Dendritic cell treated with granulocyte-macrophage colony-stimulating factor and Interleukin-4, amounts not matched to agents 40 ng/mL and 50 ng/mL, for 4 days (primary cell): ENCODE measurements around the gene WNT4.
A peak's percentile ranks its signal among the peaks of the same experiment; 100 is the strongest.

Experiments used
- H3K27ac Mint-ChIP-seq: one replicate; pipeline ENCODE4 v1.8.0; 2022; ENCODE audit warnings: mild to moderate bottlenecking, mixed read lengths
- H3K27me3 Mint-ChIP-seq: one replicate; pipeline ENCODE4 v1.8.0; 2022; ENCODE audit warnings: mild to moderate bottlenecking, mixed read lengths
- H3K36me3 Mint-ChIP-seq: one replicate; pipeline ENCODE4 v1.8.0; 2022; ENCODE audit warnings: low read depth, mixed read lengths
- H3K4me1 Mint-ChIP-seq: one replicate; pipeline ENCODE4 v1.8.0; 2022; ENCODE audit warnings: low read depth, mixed read lengths
- H3K4me3 Mint-ChIP-seq: one replicate; pipeline ENCODE4 v1.8.0; 2022; ENCODE audit warnings: mild to moderate bottlenecking, moderate library complexity, mixed read lengths
- H3K9me3 Mint-ChIP-seq: one replicate; pipeline ENCODE4 v1.8.0; 2022; ENCODE audit warnings: mixed read lengths
- intact Hi-C: fragments of 100-400 bp; cut with micrococcal nuclease; formaldehyde crosslinking; loops from one replicate; pipeline ENCODE4 v1.15.0; 2022

WNT4 gene

GRCh38 chr1:22143065-22144033 lies at the start of gene WNT4:
WNT4 (minus strand) TSS chr1:22143097; CDS start chr1:22142922, 175 bp downstream.
- intact Hi-C loops, result no loop called here
- H3K27ac Mint-ChIP-seq, result no peak within 1 kb of the TSS
- peaks cover 5% of the 10 kb centered on the region for H3K4me1 Mint-ChIP-seq
- no peaks in the 10 kb centered on the region for H3K36me3 Mint-ChIP-seq
- no peaks in the 10 kb centered on the region for H3K9me3 Mint-ChIP-seq
- peaks cover 81% of the 10 kb centered on the region for H3K27me3 Mint-ChIP-seq
- peak within 1 kb of the TSS; percentile 55 for H3K4me3 Mint-ChIP-seq

- H3K9me3 Mint-ChIP-seq, result no peaks in the 10 kb centered on the region
- intact Hi-C loops, result no loop called here
These were observed 47.8 kb upstream of the WNT4 start for GRCh38 chr1:22190731-22191130.

GRCh38 chr1:22190251-22190650 lies 47.4 kb upstream of the WNT4 start:
- no peaks in the 10 kb centered on the region for H3K4me1 Mint-ChIP-seq
- peaks cover 15% of the 10 kb centered on the region for H3K27me3 Mint-ChIP-seq
- no peaks in the 10 kb centered on the region for H3K36me3 Mint-ChIP-seq
- intact Hi-C loops, result no loop called here
- no peaks in the 10 kb centered on the region for H3K9me3 Mint-ChIP-seq
- H3K27ac Mint-ChIP-seq, result no peak overlapping the region
- no peak overlapping the region for H3K4me3 Mint-ChIP-seq

More at GRCh38 chr1:22190731-22191130, 47.8 kb upstream of the WNT4 start:
- no peaks in the 10 kb centered on the region for H3K4me1 Mint-ChIP-seq
- H3K36me3 Mint-ChIP-seq, result no peaks in the 10 kb centered on the region
- H3K4me3 Mint-ChIP-seq, result no peak overlapping the region
- no peak overlapping the region for H3K27ac Mint-ChIP-seq
- peaks cover 12% of the 10 kb centered on the region for H3K27me3 Mint-ChIP-seq

GRCh38 chr1:22189619-22190018 lies 46.7 kb upstream of the WNT4 start:
- H3K4me3 Mint-ChIP-seq, result no peak overlapping the region
- H3K36me3 Mint-ChIP-seq, result no peaks in the 10 kb centered on the region
- H3K4me1 Mint-ChIP-seq, result no peaks in the 10 kb centered on the region
- peaks cover 17% of the 10 kb centered on the region for H3K27me3 Mint-ChIP-seq
- H3K9me3 Mint-ChIP-seq, result no peaks in the 10 kb centered on the region
- intact Hi-C loops, result no loop called here
- no peak overlapping the region for H3K27ac Mint-ChIP-seq

GRCh38 chr1:22188914-22189313 lies 46.0 kb upstream of the WNT4 start:
- Mint-ChIP-seq H3K9me3 (no peaks in the 10 kb centered on the region), H3K4me3 (no peak overlapping the region), H3K4me1 (no peaks in the 10 kb centered on the region), H3K27me3 (peaks cover 20% of the 10 kb centered on the region), H3K27ac (no peak overlapping the region), H3K36me3 (no peaks in the 10 kb centered on the region)
- intact Hi-C loops, result no loop called here

- intact Hi-C loops, result no loop called here
- H3K4me1 Mint-ChIP-seq, result no peaks in the 10 kb centered on the region
- H3K36me3 Mint-ChIP-seq, result no peaks in the 10 kb centered on the region
- H3K27me3 Mint-ChIP-seq, result peaks cover 20% of the 10 kb centered on the region
- no peak overlapping the region for H3K4me3 Mint-ChIP-seq
- no peaks in the 10 kb centered on the region for H3K9me3 Mint-ChIP-seq
- H3K27ac Mint-ChIP-seq, result no peak overlapping the region
These were observed 45.5 kb upstream of the WNT4 start for GRCh38 chr1:22188436-22188835.

- H3K4me3 Mint-ChIP-seq, result no peak overlapping the region
- H3K36me3 Mint-ChIP-seq, result no peaks in the 10 kb centered on the region
- H3K27ac Mint-ChIP-seq, result no peak overlapping the region
- no peaks in the 10 kb centered on the region for H3K9me3 Mint-ChIP-seq
- peaks cover 27% of the 10 kb centered on the region for H3K27me3 Mint-ChIP-seq
- no peaks in the 10 kb centered on the region for H3K4me1 Mint-ChIP-seq
- intact Hi-C loops, result no loop called here
These were observed 43.4 kb upstream of the WNT4 start for GRCh38 chr1:22186311-22186710.

GRCh38 chr1:22184892-22185612 lies 42.2 kb upstream of the WNT4 start:
- Mint-ChIP-seq H3K36me3 (no peaks in the 10 kb centered on the region), H3K4me3 (no peak overlapping the region), H3K27me3 (peaks cover 23% of the 10 kb centered on the region), H3K9me3 (no peaks in the 10 kb centered on the region), H3K4me1 (no peaks in the 10 kb centered on the region), H3K27ac (no peak overlapping the region)
- intact Hi-C loops, result no loop called here

GRCh38 chr1:22184454-22184853 lies 41.6 kb upstream of the WNT4 start:
- Mint-ChIP-seq H3K27me3 (peaks cover 23% of the 10 kb centered on the region), H3K27ac (no peak overlapping the region), H3K36me3 (no peaks in the 10 kb centered on the region), H3K9me3 (no peaks in the 10 kb centered on the region), H3K4me3 (no peak overlapping the region), H3K4me1 (no peaks in the 10 kb centered on the region)
- intact Hi-C loops, result no loop called here

GRCh38 chr1:22182715-22183114 lies 39.8 kb upstream of the WNT4 start:
- intact Hi-C loops, result no loop called here
- no peaks in the 10 kb centered on the region for H3K4me1 Mint-ChIP-seq
- no peak overlapping the region for H3K27ac Mint-ChIP-seq
- H3K36me3 Mint-ChIP-seq, result no peaks in the 10 kb centered on the region
- no peaks in the 10 kb centered on the region for H3K9me3 Mint-ChIP-seq
- H3K4me3 Mint-ChIP-seq, result no peak overlapping the region
- peaks cover 17% of the 10 kb centered on the region for H3K27me3 Mint-ChIP-seq

- H3K27me3 Mint-ChIP-seq, result peaks cover 16% of the 10 kb centered on the region
- intact Hi-C loops, result no loop called here
- H3K9me3 Mint-ChIP-seq, result no peaks in the 10 kb centered on the region
- H3K4me1 Mint-ChIP-seq, result no peaks in the 10 kb centered on the region
- no peak overlapping the region for H3K27ac Mint-ChIP-seq
- no peak overlapping the region for H3K4me3 Mint-ChIP-seq
- no peaks in the 10 kb centered on the region for H3K36me3 Mint-ChIP-seq
These were observed 36.4 kb upstream of the WNT4 start for GRCh38 chr1:22179197-22179803.

GRCh38 chr1:22177354-22178003 lies 34.6 kb upstream of the WNT4 start:
- peaks cover 15% of the 10 kb centered on the region for H3K27me3 Mint-ChIP-seq
- no peaks in the 10 kb centered on the region for H3K36me3 Mint-ChIP-seq
- no peaks in the 10 kb centered on the region for H3K4me1 Mint-ChIP-seq
- H3K9me3 Mint-ChIP-seq, result no peaks in the 10 kb centered on the region
- H3K4me3 Mint-ChIP-seq, result no peak overlapping the region
- intact Hi-C loops, result no loop called here
- H3K27ac Mint-ChIP-seq, result no peak overlapping the region

- Mint-ChIP-seq H3K4me3 (no peak overlapping the region), H3K27ac (no peak overlapping the region), H3K9me3 (no peaks in the 10 kb centered on the region), H3K36me3 (no peaks in the 10 kb centered on the region), H3K4me1 (no peaks in the 10 kb centered on the region), H3K27me3 (peaks cover 7% of the 10 kb centered on the region)
- intact Hi-C loops, result no loop called here
These were observed 33.4 kb upstream of the WNT4 start for GRCh38 chr1:22176258-22176657.
